Measurements from ENCODE around the gene GUCA2A.

DNA sequence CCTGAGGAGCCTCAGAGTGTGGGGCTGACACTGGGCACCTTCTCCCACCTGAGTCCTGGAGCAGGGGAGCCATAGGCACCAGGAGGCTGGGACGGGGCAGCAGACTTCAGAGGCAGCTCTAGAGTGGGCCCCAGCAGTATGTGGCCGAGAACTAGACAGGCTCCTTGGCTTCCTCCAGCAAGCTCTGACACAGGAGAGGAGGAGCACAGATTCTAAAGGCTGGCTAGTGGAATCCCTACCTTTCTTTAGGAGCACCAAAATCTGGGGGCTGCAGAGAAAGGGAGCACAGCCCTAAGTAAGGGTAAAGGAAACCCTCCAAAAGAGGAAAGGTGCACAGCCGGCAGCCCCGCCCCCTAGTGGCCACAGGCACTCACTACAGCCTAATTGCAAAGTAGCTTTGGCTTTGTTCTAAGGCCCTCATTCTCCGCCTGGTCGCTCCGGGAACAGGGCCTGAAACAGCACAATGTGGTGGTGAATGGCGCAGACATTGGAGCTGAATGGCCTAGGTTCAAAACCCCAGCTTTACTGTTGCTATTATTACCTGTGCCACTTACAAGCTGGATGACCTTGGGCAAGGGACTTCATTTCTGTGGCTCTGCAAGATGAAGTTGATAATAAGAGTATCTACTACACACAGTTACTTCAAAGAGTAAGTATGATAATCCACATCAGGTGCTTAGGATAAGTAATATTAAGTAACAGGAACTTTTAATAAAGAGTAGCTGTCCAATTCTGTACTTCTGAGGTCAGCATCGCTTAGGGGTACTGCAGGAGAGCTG, 8.8 kb upstream of the GUCA2A start:
- no peak for TF ChIP-seq POLR2AphosphoS5 (IDR thresholded peaks at IDR 0.05; ENCODE audit: low read depth, low read length)
- TF ChIP-seq, protein P1, sequence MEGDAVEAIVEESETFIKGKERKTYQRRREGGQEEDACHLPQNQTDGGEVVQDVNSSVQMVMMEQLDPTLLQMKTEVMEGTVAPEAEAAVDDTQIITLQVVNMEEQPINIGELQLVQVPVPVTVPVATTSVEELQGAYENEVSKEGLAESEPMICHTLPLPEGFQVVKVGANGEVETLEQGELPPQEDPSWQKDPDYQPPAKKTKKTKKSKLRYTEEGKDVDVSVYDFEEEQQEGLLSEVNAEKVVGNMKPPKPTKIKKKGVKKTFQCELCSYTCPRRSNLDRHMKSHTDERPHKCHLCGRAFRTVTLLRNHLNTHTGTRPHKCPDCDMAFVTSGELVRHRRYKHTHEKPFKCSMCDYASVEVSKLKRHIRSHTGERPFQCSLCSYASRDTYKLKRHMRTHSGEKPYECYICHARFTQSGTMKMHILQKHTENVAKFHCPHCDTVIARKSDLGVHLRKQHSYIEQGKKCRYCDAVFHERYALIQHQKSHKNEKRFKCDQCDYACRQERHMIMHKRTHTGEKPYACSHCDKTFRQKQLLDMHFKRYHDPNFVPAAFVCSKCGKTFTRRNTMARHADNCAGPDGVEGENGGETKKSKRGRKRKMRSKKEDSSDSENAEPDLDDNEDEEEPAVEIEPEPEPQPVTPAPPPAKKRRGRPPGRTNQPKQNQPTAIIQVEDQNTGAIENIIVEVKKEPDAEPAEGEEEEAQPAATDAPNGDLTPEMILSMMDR (IDR thresholded peaks at IDR 0.05), result peak; percentile 99

All from Panc1 (cell line).